SK-N-MC (cell line): Measurements from ENCODE around the gene PLEKHM3.

Experiments used
- EZH2 ChIP-seq: fragments of 200-600 bp; sonication (generic); IDR thresholded peaks from one replicate; pipeline ENCODE4 v1.6.1; 2017; ENCODE audit warnings: antibody characterized with exemption
- POLR2AphosphoS5 ChIP-seq: IDR thresholded peaks from 2 replicates; pipeline ENCODE4 v1.6.1; 2012; ENCODE audit warnings: mild to moderate bottlenecking, low read depth, low read length, borderline replicate concordance

DNA sequence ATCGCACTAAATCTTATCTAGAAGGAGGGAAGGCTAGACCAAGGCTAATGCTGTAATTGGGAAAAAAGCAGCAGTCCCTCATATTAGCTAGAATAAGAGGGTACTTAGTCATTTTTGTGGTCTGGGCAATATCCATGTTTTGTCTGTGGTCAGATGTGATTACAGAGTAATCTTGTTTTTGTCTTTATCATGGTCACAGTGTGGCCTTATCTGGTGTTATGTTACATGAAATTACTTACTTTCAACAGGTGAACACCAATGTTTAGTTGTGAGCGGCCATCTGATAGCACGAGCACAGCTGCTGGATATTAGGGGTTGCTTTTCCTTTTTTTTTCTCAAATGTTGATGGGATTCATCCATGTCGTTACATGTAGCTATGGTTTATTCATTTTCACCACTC lies 23.7 kb upstream of the PLEKHM3 start:
- TF ChIP-seq POLR2AphosphoS5, result no peak
- no peak for TF ChIP-seq EZH2
